Osteocyte (in vitro differentiated cells): Measurements from ENCODE around the gene NUMBL. TPM values are rescaled to one million over a fixed set of nuclear protein-coding genes. Genes with fewer than 3 reads are reported as not detected.

Experiments
- DNase-seq: peaks from one replicate; pipeline ENCODE4 v3.0.0; 2021; ENCODE audit warnings: mixed read lengths; ENCODE audit not compliant: unreplicated experiment; ENCODE audit errors: extremely low spot score
- H3K27ac Mint-ChIP-seq: one replicate; pipeline ENCODE4 v1.8.0; 2021; ENCODE audit warnings: mild to moderate bottlenecking, mixed read lengths; ENCODE audit not compliant: unreplicated experiment
- H3K27me3 Mint-ChIP-seq: one replicate; pipeline ENCODE4 v1.8.0; 2021; ENCODE audit warnings: mixed read lengths; ENCODE audit not compliant: unreplicated experiment
- H3K36me3 Mint-ChIP-seq: one replicate; pipeline ENCODE4 v1.8.0; 2021; ENCODE audit warnings: mixed read lengths; ENCODE audit not compliant: unreplicated experiment
- H3K4me1 Mint-ChIP-seq: one replicate; pipeline ENCODE4 v1.8.0; 2021; ENCODE audit warnings: mixed read lengths; ENCODE audit not compliant: unreplicated experiment
- H3K4me3 Mint-ChIP-seq: one replicate; pipeline ENCODE4 v1.8.0; 2021; ENCODE audit warnings: mild to moderate bottlenecking, moderate library complexity, mixed read lengths; ENCODE audit not compliant: unreplicated experiment
- H3K9me3 Mint-ChIP-seq: one replicate; pipeline ENCODE4 v1.8.0; 2021; ENCODE audit warnings: mixed read lengths; ENCODE audit not compliant: unreplicated experiment
- CTCF ChIP-seq: fragments of 200-600 bp; sonication (generic); IDR thresholded peaks from 2 replicates; pipeline ENCODE4 v1.5.0; 2021; ENCODE audit warnings: antibody characterized with exemption, mild to moderate bottlenecking, moderate library complexity
- total RNA-seq: library from RNA; stranded (reverse); gene quantifications from 2 replicates; pipeline ENCODE4 v1.2.1, GENCODE V29; 2021

NUMBL gene
- total RNA-seq, 1 donor from 2014 or later = 67.1 TPM

GRCh38 chr19:40622773-40623075 is 67.7 kb downstream of the NUMBL start:
- no peak for TF ChIP-seq CTCF
- Mint-ChIP-seq H3K36me3 (peaks cover 30% of the 10 kb centered on the region), H3K27me3 (no peaks in the 10 kb centered on the region), H3K9me3 (no peaks in the 10 kb centered on the region), H3K4me1 (peaks cover 18% of the 10 kb centered on the region), H3K4me3 (no peak overlapping the region), H3K27ac (no peak overlapping the region)
- no peak for DNase-seq

- TF ChIP-seq CTCF = no peak
- no peaks in the 10 kb centered on the region for H3K9me3 Mint-ChIP-seq
- no peaks in the 10 kb centered on the region for H3K27me3 Mint-ChIP-seq
- H3K4me1 Mint-ChIP-seq = peaks cover 18% of the 10 kb centered on the region
- H3K36me3 Mint-ChIP-seq = peaks cover 30% of the 10 kb centered on the region
- no peak for DNase-seq
- H3K27ac Mint-ChIP-seq = no peak overlapping the region
- no peak overlapping the region for H3K4me3 Mint-ChIP-seq
These were observed 68.3 kb downstream of the NUMBL start for GRCh38 chr19:40621966-40622772.

GRCh38 chr19:40621283-40621682 is 69.2 kb downstream of the NUMBL start:
- Mint-ChIP-seq H3K4me1 (peaks cover 18% of the 10 kb centered on the region), H3K27ac (no peak overlapping the region), H3K4me3 (no peak overlapping the region), H3K27me3 (no peaks in the 10 kb centered on the region), H3K9me3 (no peaks in the 10 kb centered on the region), H3K36me3 (peaks cover 32% of the 10 kb centered on the region)
- DNase-seq = no peak
- TF ChIP-seq CTCF = no peak

- Mint-ChIP-seq H3K27me3 (no peaks in the 10 kb centered on the region), H3K4me3 (no peak overlapping the region), H3K36me3 (peaks cover 23% of the 10 kb centered on the region), H3K9me3 (no peaks in the 10 kb centered on the region), H3K27ac (no peak overlapping the region), H3K4me1 (peaks cover 24% of the 10 kb centered on the region)
- TF ChIP-seq CTCF = no peak
- no peak for DNase-seq
These were observed 70.3 kb downstream of the NUMBL start for GRCh38 chr19:40620161-40620485.

- H3K4me1 Mint-ChIP-seq = peaks cover 27% of the 10 kb centered on the region
- H3K27ac Mint-ChIP-seq = no peak overlapping the region
- H3K36me3 Mint-ChIP-seq = peaks cover 20% of the 10 kb centered on the region
- no peak for TF ChIP-seq CTCF
- no peaks in the 10 kb centered on the region for H3K9me3 Mint-ChIP-seq
- DNase-seq = no peak
- no peaks in the 10 kb centered on the region for H3K27me3 Mint-ChIP-seq
- H3K4me3 Mint-ChIP-seq = no peak overlapping the region
These were observed 70.9 kb downstream of the NUMBL start for GRCh38 chr19:40619333-40620160.
